Kasumi-1 (cell line): Measurements from ENCODE around the gene SCTR.

Source experiments
- DNase-seq, 2 experiments: peaks; one replicate each; lab custom pipeline; 2025; lab: John Stamatoyannopoulos, UW

SCTR gene

DNA sequence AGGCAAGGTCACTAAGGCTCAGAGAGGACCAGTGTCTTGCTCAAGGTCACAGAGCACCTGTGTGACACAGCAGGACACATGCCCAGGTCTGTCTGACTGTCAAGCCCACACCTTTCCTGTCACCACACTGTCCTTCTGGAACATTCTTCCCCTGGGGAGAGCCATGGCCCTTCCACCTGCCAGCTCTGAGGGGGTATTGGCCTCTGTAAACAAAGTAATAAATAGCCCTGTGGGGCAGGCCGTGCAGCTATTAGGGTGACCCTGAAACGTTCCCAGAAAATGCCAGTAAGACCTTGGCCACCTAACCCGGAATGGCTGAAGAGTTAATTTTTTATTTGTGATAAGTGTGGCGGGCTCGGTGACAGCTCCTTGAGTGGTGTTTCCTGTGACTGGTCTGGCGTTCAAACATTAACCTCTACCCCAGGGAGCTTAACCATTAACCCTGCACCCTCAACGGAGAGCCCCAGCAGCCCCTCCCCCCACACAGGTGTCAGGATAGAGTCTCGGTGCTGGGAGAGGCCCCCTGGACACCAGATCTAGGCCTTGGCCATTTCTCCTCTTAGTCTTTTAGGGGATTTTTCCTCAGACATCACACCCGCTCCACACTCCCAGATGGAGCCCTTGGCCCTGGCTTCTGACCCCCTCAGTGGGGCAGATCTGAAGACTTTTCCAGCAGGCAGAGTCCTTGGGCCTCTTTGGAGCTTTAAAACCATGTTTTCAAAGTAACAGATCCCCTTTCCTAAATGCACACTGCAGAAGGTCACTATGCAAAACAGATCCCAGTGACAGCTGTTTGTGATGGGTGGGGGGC, 36.6 kb downstream of the SCTR start:
- no peak for DNase-seq

DNA sequence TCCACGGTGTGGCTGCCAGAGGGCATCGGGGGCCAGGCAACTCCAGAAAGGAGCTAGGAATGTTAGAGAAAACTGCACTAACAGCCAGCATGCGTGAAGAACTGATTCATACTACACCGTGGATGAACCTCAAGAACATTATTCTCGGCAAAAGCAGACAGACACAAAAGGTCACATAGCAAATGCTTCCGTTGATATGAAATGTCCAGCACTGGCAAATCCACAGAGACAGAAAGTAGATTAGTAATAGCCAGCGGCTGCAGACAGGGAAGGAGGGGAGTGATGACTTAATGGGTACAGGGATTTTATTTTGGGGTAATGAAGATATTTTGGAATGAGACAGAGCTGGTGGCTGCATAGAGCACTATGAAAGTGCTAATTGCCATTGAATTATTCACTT, 37.4 kb downstream of the SCTR start:
- no peak for DNase-seq

DNA sequence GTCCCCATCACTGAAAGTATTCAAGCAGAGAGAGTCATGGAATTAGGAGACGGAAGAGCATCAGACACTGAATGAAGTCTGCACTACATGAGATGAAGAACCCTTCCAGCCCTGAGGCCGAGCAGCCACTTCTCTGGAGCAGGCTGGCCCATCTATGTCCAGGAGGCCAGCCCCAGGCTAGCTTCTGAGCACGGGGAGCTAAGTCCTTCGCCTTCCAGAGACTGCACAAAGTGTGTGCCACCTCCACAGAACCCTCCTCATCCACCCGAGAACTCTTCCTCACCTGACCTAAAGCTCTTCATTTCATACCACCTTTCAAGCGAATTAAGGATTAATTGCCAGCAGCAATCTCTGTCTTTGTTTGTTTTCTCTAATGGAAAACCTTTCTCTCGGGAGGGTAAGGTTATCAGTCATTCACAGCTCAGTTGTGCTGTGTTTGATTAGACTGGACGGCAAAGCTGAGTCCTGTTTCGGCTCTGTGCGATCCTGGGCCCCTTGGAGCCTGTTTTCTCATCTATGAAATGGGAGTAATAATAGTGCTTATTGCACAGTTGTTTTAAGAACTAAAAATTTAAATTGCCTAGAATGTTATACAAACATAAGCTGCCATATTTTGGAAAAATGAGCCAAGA, 38.0 kb downstream of the SCTR start:
- no peak for DNase-seq

DNA sequence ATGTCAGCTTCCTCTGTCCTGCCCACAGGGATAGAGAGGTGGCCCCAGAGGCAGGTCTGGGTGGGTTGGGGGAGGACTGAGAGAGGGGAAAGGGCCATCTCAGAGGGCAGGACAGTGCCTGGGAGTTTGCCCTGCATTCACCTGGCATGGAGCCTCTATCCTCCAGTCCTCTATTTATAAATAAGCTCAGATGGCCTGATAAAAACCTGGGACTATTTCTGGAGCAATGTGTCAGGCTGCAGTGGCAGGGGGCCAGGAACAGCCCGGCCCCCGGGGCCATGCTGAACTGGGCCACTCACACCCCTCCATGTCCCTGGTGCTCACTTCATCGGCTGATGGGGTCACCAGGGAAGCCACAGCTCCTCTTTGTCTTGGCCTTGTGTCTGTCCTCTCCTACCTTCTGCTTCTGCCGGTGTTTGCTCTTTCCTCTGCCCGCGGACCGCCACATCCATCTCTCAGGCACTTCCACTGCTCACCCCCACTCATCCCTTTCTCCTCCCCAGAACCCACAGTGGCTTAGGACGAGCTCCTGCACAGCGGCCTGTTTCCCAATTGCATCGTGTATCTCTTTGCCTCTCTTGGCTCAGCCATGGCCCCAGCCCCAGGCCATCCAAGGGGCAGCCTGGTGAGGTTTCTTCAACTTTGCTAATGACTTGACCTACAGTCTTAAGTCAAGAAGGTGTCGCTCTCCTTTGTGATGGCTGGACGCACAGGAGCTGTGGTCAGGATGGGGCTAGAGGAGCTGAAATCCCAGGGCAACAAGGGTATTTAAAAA, 38.8 kb downstream of the SCTR start:
- DNase-seq, result no peak

DNA sequence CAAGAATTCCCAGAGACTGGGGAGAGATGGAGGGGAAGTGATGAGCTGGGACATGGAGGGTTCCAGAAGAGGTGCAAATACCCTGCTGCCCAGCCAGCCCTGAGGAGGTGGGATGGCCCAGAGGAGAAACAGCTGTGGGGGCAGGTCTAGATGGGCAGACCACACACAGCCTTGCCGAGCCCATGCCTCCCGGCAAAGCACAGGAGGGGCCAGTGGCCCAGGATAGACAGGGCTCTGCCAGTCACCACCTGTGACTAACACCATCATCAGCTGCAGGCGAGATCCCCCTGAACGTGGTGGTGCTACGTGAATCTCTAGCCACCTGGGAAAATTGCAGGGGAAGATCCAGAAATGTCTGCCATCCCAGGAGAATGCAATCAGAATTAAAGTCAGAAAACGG, 39.4 kb downstream of the SCTR start:
- DNase-seq, result no peak

DNA sequence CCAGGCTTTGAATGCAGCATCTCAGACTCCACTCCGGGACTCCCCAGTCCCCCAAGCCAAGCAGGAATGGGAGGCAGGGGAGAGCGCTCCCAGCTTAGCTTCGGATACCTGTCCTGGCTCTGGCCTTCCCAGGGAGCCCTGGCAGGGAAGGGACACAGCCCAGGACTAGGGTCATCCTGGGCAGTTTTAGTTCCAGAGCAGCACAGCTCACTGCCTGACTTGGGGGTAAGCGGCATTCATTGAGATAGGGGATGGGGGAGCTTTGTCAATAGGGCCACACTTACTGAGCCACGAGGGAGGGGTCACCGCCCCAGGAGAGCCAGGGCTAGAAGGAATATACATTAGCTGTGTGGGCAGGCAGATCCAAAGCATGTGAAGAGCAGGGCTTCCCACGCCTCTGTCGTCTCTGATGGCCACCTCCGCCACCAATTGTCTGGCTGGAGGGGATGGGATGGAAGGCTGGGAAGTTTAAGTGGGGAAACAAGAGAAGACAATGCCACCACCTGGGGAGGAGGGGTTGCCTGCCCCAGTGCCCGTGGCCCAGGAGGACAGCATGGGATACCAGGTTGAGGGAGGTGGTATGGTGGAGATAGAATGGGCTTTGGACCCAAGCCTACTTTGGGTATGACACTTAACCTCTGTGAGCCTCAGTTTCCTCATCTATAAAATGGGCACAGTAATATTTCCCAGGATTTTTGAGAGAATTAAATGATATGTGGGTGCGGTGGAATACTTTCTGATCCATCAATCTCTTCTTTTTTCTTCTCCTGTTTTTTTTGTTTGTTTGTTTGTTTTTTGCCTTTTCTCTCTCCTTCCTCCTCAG, 40.2 kb downstream of the SCTR start:
- DNase-seq, result no peak

DNA sequence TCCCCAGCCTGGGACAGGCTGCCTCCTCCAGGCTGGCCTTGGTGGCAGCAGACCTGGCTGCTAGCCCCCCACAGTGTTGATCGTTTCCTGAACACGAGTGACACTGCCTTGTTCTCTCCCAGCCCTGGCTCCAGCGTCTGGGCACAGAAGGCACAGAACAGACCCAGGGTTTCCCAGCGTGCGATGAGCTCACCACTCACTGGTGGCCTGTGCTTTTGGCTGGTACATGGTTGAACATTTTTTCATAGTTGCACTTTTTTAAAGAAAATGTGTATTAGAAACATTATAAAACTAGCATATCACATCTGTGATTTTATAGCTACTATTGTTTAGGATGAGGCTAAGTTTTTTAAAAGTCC, 40.9 kb downstream of the SCTR start:
- DNase-seq, result no peak

DNA sequence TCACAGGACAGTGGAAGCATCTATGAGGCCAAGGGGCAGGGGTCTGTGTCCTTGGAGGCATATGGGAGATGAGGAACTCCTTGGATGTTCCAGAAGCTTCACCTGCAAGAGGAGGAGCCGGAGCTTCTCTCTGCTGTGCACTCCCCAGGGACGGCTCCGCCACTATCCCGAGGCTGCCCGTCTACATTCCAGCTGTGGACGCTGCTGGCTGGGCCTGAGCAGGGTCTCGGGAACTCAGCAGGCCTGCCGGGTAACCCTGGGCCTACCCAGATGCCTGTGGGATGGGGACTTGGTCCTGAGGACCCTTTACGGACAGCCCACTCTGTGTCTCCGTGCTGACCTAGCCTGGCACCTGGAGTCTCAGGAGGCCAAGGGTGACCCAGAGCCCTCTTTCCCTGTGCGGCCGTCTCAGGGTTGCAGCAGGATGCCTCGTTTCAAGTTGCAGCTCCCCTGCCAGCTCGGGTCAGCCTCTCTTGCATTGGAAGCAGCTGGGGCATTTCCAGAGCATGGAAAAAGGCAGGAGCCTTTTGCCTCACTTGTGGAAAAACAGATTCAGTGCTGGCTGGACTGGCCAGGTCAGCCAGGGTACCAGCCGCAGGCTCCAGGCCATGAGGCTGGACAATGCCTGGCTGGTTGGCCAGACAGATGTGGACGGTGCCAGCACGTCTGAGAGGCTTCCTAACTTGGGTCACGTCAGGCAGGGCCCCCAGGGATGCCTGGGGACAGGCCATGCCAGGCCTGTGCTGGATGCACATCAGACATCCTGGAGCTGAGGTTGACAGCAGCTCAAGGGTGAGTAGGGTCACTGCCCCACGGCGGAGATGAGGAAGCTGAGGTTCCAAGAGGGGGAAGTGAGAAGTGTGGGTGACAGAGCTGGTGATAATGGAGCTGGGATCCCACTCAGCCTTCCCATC, 41.5 kb downstream of the SCTR start:
- peak; percentile 9 to 21 for DNase-seq

DNA sequence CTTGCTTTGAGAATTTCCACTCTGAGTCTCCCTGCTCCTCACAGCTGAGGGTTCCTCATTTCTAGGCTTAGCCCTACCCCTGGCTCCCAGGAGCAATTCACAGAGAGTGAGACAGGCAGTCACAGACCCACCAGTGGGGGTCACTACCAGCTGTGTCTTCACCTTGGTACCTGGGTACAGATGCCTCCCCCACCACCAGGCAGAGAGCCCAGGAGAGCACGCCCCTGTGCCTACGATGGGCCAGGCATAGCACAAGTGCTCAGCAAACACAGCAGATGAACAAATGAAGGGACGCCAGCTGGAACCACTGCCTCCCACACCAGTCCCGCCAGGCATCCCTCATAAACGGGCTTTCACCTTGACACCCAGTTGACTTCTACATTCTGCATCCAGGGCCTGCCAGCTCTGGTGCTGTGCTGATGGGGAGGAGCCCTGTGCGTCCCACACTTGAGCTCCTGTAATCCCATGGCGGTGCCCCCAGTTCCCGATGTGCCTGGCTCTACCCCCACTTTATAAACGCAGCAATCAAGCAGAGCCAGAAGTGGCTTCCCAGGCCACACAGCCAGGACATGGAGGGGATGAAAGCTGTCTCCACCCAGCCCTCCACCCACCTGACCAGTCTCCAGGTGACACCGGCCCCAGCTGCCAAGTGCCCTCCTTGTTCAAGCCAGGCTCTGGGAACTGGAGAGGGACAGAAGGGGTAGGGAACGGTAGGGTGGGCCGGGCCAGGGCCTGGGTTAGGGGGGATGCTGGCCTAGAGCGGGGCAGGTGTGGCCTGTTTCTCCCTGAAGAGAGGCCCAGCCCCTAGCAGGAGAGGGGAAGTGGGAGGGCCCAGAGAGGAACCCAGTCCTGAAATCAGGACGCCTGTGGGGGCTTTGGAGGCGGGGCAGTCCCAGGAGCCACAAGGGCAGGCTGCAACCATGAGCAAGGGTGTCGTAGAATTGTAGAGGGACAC, 42.5 kb downstream of the SCTR start:
- DNase-seq, result no peak

DNA sequence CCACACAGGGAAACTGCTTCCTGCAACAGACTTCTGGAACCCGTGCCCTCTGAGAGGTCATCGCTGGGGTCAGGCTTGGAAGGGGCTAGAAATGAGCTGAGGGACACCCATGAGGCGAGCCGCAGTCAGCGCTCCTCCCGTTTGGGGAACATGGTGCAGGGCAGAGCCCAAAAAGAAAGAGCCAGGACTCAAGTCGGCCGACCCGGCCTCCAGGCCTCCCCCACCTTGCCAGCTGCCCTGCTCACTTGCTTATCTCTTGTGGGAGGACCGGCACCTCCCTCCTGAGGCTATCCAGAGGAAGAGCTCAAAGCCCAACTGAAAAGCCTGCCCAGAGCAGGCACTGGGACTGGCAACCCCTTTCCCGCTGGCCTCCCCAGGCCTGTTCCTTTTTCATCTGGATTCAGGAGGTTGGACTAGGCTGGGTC, 43.6 kb downstream of the SCTR start:
- DNase-seq, result no peak

DNA sequence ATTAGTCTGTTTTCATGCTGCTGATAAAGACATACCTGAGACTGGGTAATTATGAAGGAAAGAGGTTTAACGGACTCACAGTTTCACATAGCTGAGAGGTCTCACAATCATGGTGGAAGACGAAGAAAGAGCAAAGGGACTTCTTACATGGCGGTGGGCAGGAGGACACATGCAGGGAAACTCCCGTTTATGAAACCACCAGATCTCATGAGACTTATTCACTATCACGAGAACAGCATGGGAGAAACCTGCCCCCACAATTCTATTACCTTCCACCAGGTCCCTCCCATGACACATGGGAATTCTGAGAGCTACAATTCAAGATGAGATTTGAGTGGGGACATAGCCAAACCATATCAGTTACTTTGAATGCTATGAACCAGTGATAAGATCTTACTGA, 44.1 kb downstream of the SCTR start:
- no peak for DNase-seq

DNA sequence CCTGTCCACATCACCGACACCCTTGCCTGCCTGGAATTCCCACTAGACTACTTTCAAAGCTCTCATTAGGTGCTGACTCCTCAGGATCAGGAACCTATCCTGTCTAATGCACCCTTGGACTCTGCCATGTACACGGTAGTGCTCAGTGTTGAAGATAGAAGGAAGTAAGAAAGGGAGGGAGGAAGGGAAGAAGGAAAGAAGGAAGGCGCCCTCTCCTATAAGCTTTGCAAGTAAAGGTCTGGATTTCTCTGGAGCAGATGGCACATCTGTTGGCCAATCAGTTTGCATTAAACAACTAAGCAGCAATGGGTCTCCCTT, 45.3 kb downstream of the SCTR start:
- no peak for DNase-seq

DNA sequence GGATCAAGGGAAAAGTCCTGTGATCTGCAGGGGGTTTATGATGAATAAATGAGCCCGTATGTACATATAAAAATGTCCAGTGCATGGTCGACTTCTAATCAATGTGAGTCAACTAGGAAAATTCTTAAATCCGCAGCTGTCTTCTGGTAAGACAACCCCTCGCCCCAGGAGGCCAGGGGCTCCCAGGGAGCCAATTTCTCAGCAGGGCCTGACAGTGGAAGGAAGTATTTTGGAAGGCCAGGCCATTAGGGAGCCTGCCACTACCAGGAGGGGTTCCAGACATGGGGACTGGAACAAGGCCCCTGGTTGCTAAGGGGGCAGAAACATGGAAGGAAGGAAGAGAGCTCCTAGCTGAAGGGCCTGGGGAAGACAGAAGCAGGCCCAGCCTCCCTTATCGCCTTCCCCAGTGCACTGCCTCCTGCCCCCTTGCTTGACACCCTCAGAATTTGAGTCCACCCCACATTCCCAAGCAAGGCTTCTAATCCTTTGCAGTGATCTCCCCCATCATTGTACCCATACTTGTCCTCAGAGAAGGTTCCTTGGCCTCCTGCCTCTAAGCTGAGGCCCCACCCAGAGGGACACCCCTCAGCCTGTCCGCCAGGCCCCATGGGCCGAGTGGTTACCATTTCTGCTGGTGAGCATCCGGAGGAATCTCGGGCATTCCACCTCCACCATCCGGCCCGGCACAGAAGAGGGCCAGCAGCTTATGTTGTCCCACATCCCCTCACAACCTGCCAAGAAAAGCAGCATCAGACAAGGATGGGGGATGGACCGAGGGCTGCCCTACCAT, 45.9 kb downstream of the SCTR start:
- no peak for DNase-seq

DNA sequence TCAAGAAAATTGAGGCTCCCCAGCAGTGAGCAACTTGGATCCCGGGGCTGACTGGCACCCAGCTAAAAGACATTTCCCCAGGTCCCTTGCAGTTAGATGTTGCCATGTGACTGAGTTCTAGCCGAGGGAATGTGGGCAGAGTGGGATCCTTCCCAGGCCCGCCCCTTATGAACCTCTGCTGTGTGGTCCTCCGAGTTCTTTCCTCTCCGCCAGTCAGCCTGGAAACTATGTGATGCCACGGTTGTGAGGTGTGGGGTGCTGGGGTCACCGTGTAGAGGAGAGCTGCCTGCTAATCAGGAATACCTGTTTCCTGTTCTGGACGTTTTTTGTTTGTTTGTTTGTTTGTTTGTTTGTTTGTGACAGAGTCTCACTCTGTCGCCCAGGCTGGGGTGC, 47.2 kb downstream of the SCTR start:
- DNase-seq, result no peak

DNA sequence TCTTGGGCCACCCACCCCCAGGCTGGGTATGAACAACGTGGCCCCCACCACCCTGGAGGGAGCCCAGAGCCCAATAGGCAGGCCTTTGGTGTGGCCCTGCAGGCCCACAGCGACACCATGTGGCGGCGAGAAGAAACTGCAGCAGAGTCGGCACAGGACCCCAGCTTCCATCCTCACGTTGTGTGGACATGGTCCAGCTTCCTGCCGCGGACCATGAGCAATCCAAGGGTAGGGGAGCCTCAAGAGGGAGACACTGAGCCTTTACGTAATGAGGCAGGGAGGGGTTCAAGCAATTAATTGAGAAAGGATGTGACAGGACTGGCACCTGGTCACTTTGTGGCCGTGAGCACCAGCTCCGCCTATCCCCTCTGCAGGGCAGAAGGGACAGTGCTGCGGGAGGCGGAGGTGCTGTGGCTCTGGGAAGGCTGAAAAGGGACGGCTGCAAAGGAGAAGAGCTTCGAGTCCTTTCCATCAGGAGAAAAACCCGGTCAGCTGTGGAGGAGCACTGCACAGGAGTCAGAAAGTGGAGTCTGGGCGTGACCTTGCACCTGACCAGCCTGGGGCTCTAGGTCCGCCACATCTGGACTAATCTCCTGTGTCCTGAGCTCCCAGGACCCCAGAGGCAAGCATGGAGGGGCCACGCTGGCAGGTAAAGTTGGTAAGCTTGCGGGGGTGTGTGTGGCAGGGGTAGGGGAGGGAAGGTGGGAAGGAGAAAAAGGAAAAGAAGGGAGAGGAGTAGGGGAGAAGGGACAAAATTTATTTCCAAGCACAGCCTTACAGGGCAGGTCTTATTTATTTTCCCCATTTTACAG, 47.8 kb downstream of the SCTR start:
- DNase-seq, result peak; percentile 38 to 46

DNA sequence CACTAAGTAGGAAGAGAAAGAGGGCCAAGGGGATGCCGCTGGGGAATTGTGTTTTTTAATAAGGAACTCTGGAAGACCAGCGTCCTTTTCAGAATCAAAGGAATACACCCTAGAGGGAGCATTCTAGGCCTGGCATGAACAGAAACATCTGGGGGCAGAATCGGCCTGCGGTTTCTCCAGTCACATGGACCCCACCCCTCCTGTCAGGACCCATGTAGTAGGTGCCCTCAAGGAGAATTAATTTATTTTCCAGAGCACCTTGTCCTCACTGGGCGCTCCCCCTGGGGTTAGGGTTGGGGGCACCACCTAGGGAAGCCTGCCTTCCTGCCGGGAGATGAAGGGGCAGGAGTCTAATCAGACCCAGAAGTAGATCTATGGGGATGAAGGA, 48.4 kb downstream of the SCTR start:
- no peak for DNase-seq

DNA sequence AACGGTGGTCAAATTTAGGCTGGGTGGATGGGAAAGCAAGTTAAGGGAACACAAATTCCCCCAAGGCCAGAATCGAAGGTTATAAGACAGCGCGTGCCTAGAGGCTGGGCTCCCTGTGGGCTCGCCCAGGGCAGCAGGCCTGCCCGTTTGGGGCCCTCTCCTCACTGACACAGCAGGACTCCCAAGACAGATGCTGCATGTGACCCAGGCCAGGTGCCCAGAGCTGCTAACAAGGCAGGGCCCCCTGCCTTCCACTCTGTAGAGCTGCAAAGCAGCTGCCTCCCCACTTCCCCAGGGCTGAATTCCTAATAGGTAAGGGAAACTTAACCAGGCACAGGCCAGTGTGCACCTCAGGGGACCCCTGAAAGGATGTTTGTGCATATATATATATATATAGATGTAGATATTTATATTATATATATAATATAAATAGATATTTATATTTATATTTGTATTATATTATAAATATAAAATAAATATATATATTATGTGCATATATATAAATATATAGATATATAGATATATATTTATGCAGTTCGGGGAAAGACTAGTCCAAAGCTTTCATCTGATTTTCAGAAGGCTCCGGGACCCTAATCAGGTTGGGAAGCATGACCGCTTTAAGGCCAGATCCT, 48.9 kb downstream of the SCTR start:
- DNase-seq, result no peak
